Cardiac septum (tissue), 1 donor: Measurements from ENCODE around the gene CACNB2. TPM values are rescaled to one million over a fixed set of nuclear protein-coding genes. Genes with fewer than 3 reads are reported as not detected.
"Not testable (repeated sequence)": the region's sequence is repeated elsewhere in the genome, so short reads cannot be mapped to it uniquely, and the experiment has no call there.

Experiments used
- DNase-seq: peaks from one replicate; pipeline ENCODE4 v3.0.0-alpha.2; 2020; ENCODE audit warnings: low spot score
- intact Hi-C: fragments of 100-400 bp; cut with DNase I; formaldehyde crosslinking; loops from one replicate; pipeline ENCODE4 v1.14.0; 2022
- total RNA-seq: library from RNA; stranded (reverse); fragmentation: NEBNext Ultra II Directional; extraction: Animal tissue kit (Norgen Biotek cat#: 25700); gene quantifications from one replicate; pipeline ENCODE4 v1.2.1, GENCODE V29; 2021
- donor health status: DM: no; HTN: no; CAD: no.

The CACNB2 gene
- total RNA-seq, 1 donor from 2014 or later, result 20.6 TPM

- DNase-seq, result no peak
- intact Hi-C loops, result no loop called here
Measured at GRCh38 chr10:18194634-18195033, 54.4 kb downstream of the CACNB2 start.

- no peak for DNase-seq
- intact Hi-C loops, result no loop called here
Measured at GRCh38 chr10:18195060-18195799, 55.0 kb downstream of the CACNB2 start.

GRCh38 chr10:18196806-18197550 is 56.8 kb downstream of the CACNB2 start:
- intact Hi-C loops, result no loop called here
- no peak for DNase-seq

GRCh38 chr10:18197706-18198105 is 57.5 kb downstream of the CACNB2 start:
- intact Hi-C loops, result no loop called here

GRCh38 chr10:18201877-18202276 is 61.7 kb downstream of the CACNB2 start:
- intact Hi-C loops, result no loop called here
- DNase-seq, result no peak

More at GRCh38 chr10:18197706-18198105, 57.5 kb downstream of the CACNB2 start:
- DNase-seq, result no peak

GRCh38 chr10:18202680-18203460 is 62.6 kb downstream of the CACNB2 start:
- no peak for DNase-seq
- intact Hi-C loops, result no loop called here

GRCh38 chr10:18203471-18203870 is 63.2 kb downstream of the CACNB2 start:
- intact Hi-C loops, result no loop called here
- DNase-seq, result no peak

GRCh38 chr10:18204039-18204835 is 64.0 kb downstream of the CACNB2 start:
- intact Hi-C loops, result no loop called here
- no peak for DNase-seq

GRCh38 chr10:18205098-18205834 is 65.0 kb downstream of the CACNB2 start:
- intact Hi-C loops, result no loop called here
- DNase-seq, result no peak

- intact Hi-C loops, DNase-seq: not testable (repeated sequence)
Measured at GRCh38 chr10:18208186-18208585, 68.0 kb downstream of the CACNB2 start.

- intact Hi-C loops, result no loop called here
- no peak for DNase-seq
Measured at GRCh38 chr10:18209241-18209640, 69.0 kb downstream of the CACNB2 start.

- intact Hi-C loops, result loop anchor here (10.0 kb wide), 2 partner anchors 476 to 596 kb away; partner anchors contain the start of gene HACD1
- DNase-seq, result no peak
Measured at GRCh38 chr10:18210711-18211110, 70.5 kb downstream of the CACNB2 start.

- DNase-seq, result no peak
- intact Hi-C loops, result loop anchor here (10.0 kb wide), 2 partner anchors 477 to 597 kb away; partner anchors contain the start of gene HACD1
Measured at GRCh38 chr10:18211862-18212261, 71.6 kb downstream of the CACNB2 start.

- DNase-seq, result no peak
- intact Hi-C loops, result loop anchor here (10.0 kb wide), 2 partner anchors 478 to 598 kb away; partner anchors contain the start of gene HACD1
Measured at GRCh38 chr10:18213271-18213670, 73.0 kb downstream of the CACNB2 start.

GRCh38 chr10:18214691-18215563 is 74.7 kb downstream of the CACNB2 start:
- intact Hi-C loops, result loop anchor here (1.0 to 10.0 kb wide), 6 partner anchors 75 to 600 kb away; partner anchors contain the start of genes CACNB2 and HACD1

GRCh38 chr10:18216482-18216881 is 76.3 kb downstream of the CACNB2 start:
- DNase-seq, result no peak
- intact Hi-C loops, result loop anchor here (5.0 to 10.0 kb wide), 4 partner anchors 96 to 602 kb away; partner anchors contain the start of gene HACD1

More at GRCh38 chr10:18214691-18215563, 74.7 kb downstream of the CACNB2 start:
- no peak for DNase-seq

GRCh38 chr10:18217577-18217976 is 77.4 kb downstream of the CACNB2 start:
- DNase-seq, result no peak
- intact Hi-C loops, result loop anchor here (5.0 to 10.0 kb wide), 4 partner anchors 95 to 603 kb away; partner anchors contain the start of gene HACD1
